Left renal pelvis (tissue), 4 donors: Measurements from ENCODE around the gene GDA. TPM values are rescaled to one million over a fixed set of nuclear protein-coding genes. Genes with fewer than 3 reads are reported as not detected.
"Not testable (repeated sequence)": the region's sequence is repeated elsewhere in the genome, so short reads cannot be mapped to it uniquely, and the experiment has no call there.

Experiments
- DNase-seq, 4 donors: peaks; one replicate each; pipeline ENCODE4 v3.0.0-alpha.2; 2013; ENCODE audit warnings: low read depth in 4 of 4, low spot score in 3 of 4
- polyA plus RNA-seq, 4 donors: library from polyadenylated mRNA; unstranded; fragments of 120-200 nt; gene quantifications; one replicate each; pipeline ENCODE4 v1.2.1, GENCODE V29; 2013; ENCODE audit not compliant: insufficient read length in 4 of 4

Gene GDA
- polyA plus RNA-seq, 4 donors = 0.23 to 14.4 (median 0.87) TPM

- peak in 1 of 4 donors; percentile 19 for DNase-seq
These were observed 54.1 kb downstream of the GDA start for GRCh38 chr9:72203205-72203803.

- no peak for DNase-seq
These were observed 54.8 kb downstream of the GDA start for GRCh38 chr9:72204062-72204461.

GRCh38 chr9:72205513-72205912, 56.3 kb downstream of the GDA start:
- no peak for DNase-seq

- no peak for DNase-seq
These were observed 58.0 kb downstream of the GDA start for GRCh38 chr9:72207278-72207677.

GRCh38 chr9:72210522-72210921, 61.3 kb downstream of the GDA start:
- DNase-seq = no peak

GRCh38 chr9:72211047-72211446, 61.8 kb downstream of the GDA start:
- DNase-seq = no peak

- no peak for DNase-seq
These were observed 64.7 kb downstream of the GDA start for GRCh38 chr9:72213906-72214305.

- DNase-seq = no peak
These were observed 68.1 kb downstream of the GDA start for GRCh38 chr9:72217306-72217842.

GRCh38 chr9:72220589-72220988, 71.3 kb downstream of the GDA start:
- no peak for DNase-seq

- no peak for DNase-seq
These were observed 77.0 kb downstream of the GDA start for GRCh38 chr9:72226146-72226812.

- no peak for DNase-seq
These were observed 79.0 kb downstream of the GDA start for GRCh38 chr9:72228282-72228681.

- DNase-seq = no peak
These were observed 83.5 kb downstream of the GDA start for GRCh38 chr9:72232778-72233177.

- DNase-seq = no peak
These were observed 98.3 kb downstream of the GDA start for GRCh38 chr9:72247549-72247948.

- DNase-seq = no peak
These were observed 102.3 kb downstream of the GDA start for GRCh38 chr9:72251589-72251988.

- DNase-seq = no peak
These were observed 105.8 kb downstream of the GDA start for GRCh38 chr9:72254901-72255545.

- DNase-seq = no peak
These were observed 106.3 kb downstream of the GDA start for GRCh38 chr9:72255569-72255968.

GRCh38 chr9:72256931-72257330, 107.7 kb downstream of the GDA start:
- no peak for DNase-seq

GRCh38 chr9:72257814-72258213, 108.6 kb downstream of the GDA start:
- DNase-seq = no peak

GRCh38 chr9:72262063-72262462, 112.8 kb downstream of the GDA start:
- DNase-seq = no peak

- no peak for DNase-seq
These were observed 114.3 kb downstream of the GDA start for GRCh38 chr9:72263572-72263971.

- DNase-seq = no peak
These were observed 119.7 kb downstream of the GDA start for GRCh38 chr9:72268961-72269360.

GRCh38 chr9:72270359-72270758, 121.1 kb downstream of the GDA start:
- not testable (repeated sequence) for DNase-seq
